ENCODE results near the gene EARS2.
"Not testable (repeated sequence)": the region's sequence is repeated elsewhere in the genome, so short reads cannot be mapped to it uniquely, and the experiment has no call there.

The EARS2 gene

GRCh38 chr16:23567602-23568001 lies 10.5 kb upstream of the EARS2 start:
- DNase-seq (ENCODE audit: low read depth) = no peak

- no peak for DNase-seq (ENCODE audit: low read depth)
Measured at GRCh38 chr16:23566724-23567123, 9.6 kb upstream of the EARS2 start.

DNA sequence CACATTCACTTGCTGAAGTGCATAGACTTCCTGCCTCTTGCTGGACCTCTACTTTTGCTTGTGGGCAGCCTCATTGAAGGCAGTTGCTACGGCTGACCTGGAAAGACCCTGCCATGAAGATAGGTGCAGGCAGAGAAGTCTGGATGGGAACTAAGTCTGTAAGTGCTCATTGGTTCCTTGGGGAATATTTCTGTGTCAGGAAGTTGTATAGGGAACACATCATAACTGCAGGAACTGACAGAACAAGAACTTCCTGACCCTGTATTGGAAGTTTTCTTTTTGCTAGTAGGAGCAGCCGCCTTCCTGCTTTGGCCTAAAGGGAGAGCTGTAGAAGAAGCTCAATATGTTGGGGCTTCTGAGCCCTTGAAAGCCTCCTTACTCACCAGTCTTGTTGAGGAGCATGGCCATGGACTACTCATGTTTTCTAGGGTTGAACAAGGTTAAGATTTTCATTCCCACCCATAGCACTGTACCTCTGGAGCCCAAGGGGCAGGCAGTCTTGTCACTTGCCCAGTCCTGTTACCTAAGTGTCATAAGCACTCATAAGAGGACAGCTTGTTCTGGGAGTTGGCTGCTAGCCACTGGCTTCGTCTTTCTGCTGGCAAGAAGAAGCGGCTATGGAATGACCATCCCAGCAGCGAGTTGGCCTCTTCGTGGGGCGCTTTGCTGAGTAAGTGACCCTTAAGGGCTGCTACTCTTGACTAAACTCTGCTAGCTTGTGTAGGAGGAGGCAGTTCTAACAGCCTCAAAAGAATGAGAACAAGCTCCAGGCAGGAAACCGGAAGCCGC lies 7.6 kb upstream of the EARS2 start:
- no peak for DNase-seq (ENCODE audit: low read depth)

GRCh38 chr16:23563186-23563585 lies 6.0 kb upstream of the EARS2 start:
- no peak for DNase-seq (ENCODE audit: low read depth)

GRCh38 chr16:23562505-23562904 lies 5.4 kb upstream of the EARS2 start:
- no peak for DNase-seq (ENCODE audit: low read depth)

- no peak for DNase-seq (ENCODE audit: low read depth)
Measured at GRCh38 chr16:23561586-23561985, 4.4 kb upstream of the EARS2 start.

DNA sequence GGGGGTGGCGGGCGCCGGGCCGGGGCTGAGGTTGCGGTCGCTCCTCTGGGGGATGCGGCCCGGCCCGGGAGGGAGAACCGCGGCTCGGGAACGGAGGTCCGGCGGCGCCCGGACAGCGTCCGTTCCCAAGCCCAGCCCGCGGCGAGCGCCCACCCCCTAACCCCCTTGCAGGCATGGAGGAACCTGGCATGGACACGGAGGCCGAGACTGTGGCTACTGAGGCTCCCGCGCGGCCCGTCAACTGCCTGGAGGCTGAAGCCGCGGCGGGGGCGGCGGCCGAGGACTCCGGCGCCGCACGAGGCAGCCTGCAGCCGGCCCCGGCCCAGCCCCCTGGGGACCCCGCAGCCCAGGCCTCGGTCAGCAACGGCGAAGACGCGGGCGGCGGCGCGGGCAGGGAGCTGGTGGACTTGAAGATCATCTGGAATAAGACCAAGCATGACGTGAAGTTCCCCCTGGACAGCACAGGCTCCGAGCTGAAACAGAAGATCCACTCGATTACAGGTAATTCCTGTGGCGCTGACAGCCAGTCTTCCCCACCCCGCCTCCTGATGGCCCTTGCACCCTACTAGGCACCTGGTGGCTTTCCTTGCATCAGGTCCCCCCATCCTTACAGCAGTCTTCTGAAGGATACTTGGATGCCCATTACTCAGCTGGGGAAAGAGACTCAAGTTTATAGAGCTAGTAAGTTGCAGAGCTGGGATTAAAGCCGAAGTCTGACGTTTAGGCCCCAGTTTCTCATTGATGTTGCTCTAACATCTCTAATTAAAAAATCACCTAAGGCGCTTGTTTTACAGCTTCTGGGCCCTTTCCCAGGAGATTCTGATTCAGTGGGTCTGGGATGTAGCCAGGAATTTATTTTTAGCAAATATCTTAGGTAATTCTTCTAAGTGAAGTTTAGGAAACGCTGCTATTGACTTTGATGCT lies 891 bp upstream of the EARS2 start:
- no peak for DNase-seq (ENCODE audit: low read depth)

DNA sequence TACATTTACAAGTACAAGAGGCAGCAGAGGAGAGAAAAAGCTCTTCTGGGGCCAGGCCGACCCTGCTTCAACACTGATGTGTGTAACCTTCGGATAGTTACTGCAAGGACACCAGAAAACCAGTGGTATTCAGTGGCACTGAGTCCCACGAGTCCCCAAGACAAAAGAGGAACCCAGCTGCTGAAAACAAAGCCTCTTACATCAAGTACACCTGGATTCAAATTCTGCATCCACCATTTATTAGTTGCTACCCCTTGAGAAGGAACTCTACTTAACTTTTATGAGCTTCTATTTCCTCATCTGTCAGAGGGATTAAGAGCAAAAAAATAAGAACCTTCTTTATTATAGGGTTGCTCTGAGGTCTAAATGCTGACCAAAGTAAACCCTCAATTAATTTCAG lies 2.6 kb downstream of the EARS2 start:
- DNase-seq (ENCODE audit: low read depth) = no peak

- no peak for DNase-seq (ENCODE audit: low read depth)
Measured at GRCh38 chr16:23552161-23552560, 5.0 kb downstream of the EARS2 start.

GRCh38 chr16:23549938-23550337 lies 7.2 kb downstream of the EARS2 start:
- no peak for DNase-seq (ENCODE audit: low read depth)

DNA sequence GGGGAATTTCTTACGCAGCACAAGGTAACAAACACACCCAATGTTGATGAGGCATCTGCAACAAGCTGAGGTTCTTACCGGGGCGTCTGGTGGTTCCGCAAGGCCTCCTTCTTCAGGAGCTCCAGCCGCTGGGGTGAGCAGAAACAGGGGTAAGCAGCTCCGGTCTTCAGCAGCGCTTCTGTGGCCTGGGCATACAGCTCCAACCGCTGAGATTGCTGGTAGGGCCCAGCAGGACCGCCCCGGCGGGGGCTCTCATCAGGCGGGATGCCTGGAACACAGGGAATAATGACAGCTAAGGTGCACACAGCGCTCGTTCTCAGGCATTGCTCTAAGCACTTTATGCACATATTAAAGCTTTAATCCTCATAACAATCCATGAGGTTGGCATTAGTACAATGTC lies 12.7 kb downstream of the EARS2 start:
- DNase-seq (ENCODE audit: low read depth) = no peak

DNA sequence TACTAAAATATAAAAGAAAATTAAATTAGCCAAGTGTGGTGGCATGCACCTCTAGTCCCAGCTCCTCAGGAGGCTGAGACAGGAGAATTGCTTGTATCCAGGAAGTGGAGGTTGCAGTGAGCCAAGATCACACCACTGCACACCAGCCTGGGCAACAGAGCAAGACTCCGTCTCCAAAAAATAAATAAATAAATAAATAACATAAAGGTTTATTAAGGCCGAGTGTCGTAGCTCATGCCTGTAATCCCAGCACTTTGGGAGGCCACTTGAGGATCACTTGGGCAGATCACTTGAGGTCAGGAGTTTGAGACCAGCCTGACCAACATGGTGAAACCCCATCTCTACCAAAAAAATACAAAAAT lies 16.4 kb downstream of the EARS2 start:
- not testable (repeated sequence) for DNase-seq (ENCODE audit: low read depth)

DNA sequence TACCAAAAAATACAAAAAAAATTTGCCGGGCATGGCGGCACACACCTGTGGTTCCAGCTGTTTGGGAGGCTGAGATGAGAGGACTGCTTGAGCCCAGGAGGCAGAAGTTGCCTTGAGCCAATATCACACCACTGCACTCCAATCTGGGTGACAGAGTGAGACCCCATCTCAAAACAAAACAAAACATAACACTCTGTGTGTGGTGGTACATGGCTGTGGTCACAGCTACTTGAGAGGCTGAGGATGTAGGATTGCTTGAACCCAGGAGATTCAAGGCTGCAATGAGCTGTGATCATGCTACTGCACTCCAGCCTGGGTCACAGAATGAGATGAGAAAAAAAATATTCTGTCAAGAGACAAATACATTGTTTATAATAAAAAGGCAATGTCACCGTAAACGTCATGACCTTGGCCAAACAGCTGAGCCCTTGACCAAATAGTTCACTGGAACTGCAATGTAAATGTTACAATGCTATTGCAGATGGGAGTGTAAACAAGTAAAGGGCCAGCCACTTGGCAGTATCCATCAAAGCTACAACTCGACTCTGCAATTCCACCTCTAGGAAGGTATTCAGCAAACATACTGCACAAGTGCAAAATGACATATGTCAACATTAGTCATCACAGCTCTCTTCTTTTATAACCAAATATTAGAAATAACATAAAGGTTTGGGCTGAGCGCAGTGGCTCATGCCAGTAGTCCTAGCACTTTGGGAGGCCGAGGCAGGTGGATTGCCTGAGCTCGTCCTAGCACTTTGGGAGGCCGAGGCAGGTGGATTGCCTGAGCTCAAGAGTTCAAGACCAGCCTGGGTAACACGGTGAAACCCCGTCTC lies 16.9 kb downstream of the EARS2 start:
- DNase-seq (ENCODE audit: low read depth) = no peak

GRCh38 chr16:23538919-23539278 lies 18.3 kb downstream of the EARS2 start:
- DNase-seq (ENCODE audit: low read depth) = no peak

DNA sequence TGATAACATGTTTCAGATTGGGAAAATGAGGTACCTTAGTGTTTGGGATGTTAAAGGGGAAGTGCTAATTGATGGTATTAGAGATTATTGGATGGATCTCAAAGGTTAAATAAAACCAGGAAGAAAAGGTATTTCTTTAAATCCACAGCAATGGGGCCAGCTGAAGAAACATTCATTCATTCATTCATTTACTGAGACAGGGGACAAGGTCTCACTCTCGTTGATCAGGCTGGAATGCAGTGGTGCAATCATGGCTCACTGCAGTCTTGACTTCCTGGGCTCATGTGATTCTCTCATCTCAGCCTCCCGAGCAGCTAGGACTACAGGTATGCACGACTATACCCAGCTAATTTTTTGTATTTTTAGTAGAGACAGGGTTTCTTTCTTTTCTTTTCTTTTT lies 19.8 kb downstream of the EARS2 start:
- DNase-seq (ENCODE audit: low read depth) = no peak

- no peak for DNase-seq (ENCODE audit: low read depth)
Measured at GRCh38 chr16:23535901-23536300, 21.2 kb downstream of the EARS2 start.

DNA sequence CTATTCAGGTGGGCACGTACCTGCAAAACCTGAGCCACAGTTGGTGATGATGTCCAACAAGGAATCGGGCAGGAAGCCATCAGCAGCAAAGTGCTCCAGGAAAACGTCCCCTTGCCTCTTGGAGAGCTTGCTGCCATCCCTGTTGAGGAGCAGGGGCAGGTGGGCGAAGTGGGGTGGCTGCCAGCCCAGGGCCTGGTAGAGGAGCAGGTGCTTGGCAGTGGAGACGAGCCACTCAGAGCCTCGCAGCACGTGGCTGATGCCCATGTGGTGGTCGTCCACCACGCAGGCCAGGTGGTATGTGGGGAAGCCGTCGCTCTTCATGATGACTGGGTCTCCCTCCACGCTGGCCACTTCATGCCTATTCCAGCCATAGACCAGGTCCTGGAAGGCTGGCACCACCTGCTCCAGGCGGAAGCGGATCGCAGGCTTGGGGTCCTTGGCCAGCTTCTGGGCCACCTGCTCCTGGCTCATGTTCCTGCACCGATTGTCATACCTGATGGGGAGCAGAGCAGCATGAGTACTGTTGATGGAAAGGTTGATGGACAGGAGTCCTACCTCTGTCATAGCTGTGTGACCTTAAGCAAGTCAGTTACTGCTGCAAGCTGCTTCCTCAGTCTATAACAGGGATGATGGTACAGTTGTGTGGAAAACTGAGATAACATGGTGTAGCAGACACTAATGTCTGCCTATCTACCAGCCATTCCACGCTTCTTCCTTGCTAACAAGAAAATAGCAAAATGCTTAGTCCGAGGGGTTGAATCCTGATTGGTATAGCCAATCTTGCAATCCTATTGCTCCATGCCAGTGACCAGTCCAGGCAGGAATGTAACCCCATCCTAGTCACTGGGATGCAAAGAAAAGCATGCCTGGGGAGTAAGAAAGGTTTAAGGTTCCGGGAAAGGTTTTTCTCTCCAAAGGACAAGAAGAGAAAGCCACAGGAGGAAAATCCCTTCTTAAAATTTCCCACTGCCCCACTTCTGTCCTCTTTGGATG lies 22.0 kb downstream of the EARS2 start:
- DNase-seq (ENCODE audit: low read depth) = no peak

DNA sequence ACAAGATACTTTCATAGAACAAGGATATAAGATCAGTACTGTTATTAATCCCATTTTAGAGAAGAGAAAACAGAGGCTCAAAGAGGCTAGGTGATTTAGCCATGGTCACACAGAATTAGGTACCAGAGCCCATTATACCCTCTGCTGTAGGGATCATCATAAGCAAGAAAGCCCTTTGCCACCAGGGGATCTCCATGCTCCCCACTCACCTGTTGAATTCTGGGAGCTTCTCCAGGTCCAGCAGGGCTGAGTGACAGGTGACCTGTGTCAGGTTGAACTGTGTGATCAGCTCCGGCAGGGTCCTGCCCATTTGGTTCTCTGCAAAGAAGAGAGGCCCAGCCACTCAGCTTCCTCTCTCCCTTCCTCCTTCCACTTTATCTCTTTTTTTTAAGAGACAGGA lies 24.7 kb downstream of the EARS2 start:
- no peak for DNase-seq (ENCODE audit: low read depth)

DNA sequence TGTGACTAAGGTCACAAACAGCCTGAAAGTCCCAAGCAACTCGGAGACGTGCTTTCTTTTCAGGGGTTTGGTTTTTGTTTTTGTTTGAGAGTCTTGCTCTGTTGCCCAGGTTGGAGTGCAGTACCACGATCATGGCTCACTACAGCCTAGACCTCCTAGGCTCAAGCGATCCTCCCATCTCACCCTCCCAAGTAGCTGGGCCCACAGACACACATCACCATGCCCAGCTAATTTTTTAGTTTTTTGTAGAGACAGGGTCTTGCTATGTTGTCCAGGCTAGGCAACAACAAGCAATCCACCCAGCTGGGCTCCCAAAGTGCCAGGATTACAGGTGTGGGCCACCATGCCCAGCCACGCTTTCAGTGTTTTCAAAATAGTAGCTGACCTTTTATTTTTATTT lies 27.1 kb downstream of the EARS2 start:
- DNase-seq (ENCODE audit: low read depth) = no peak

GRCh38 chr16:23528644-23529310 lies 28.4 kb downstream of the EARS2 start:
- no peak for DNase-seq (ENCODE audit: low read depth)
